Thymus (tissue), 11 donors: ENCODE results near the gene SREBF1. TPM values are rescaled to one million over a fixed set of nuclear protein-coding genes. Genes with fewer than 3 reads are reported as not detected.

Source experiments
- DNase-seq, 9 donors: peaks; one replicate each; pipeline ENCODE4 v3.0.0-alpha.2; 2013; ENCODE audit warnings: low spot score in 9 of 9, low read depth in 6 of 9, missing footprints in 1 of 9
- H3K27ac ChIP-seq, 2 donors: one replicate each; pipeline ENCODE4 v1.5.1; 2013; ENCODE audit warnings: control low read depth in 1 of 2, low read depth in 1 of 2, low read length in 1 of 2, mild to moderate bottlenecking in 1 of 2, moderate library complexity in 1 of 2
- H3K27me3 ChIP-seq, 2 donors: one replicate each; pipeline ENCODE4 v1.5.1; 2013; ENCODE audit warnings: low read length in 1 of 2; ENCODE audit not compliant: control insufficient read depth in 2 of 2, insufficient read depth in 1 of 2
- H3K36me3 ChIP-seq, 2 donors: one replicate each; pipeline ENCODE4 v1.5.1; 2013; ENCODE audit warnings: low read length in 1 of 2, mild to moderate bottlenecking in 1 of 2, moderate library complexity in 1 of 2; ENCODE audit not compliant: control insufficient read depth in 2 of 2, insufficient read depth in 2 of 2
- H3K4me1 ChIP-seq, 2 donors: one replicate each; pipeline ENCODE4 v1.5.1; 2013; ENCODE audit warnings: low read length in 2 of 2; ENCODE audit not compliant: control insufficient read depth in 2 of 2, insufficient read depth in 2 of 2
- H3K4me3 ChIP-seq, 2 donors: one replicate each; pipeline ENCODE4 v1.5.1; 2013; ENCODE audit warnings: low read length in 2 of 2, control low read depth in 1 of 2, mild to moderate bottlenecking in 1 of 2
- H3K9me3 ChIP-seq, 2 donors: one replicate each; pipeline ENCODE4 v1.5.1; 2013; ENCODE audit warnings: low read length in 1 of 2, mild to moderate bottlenecking in 1 of 2; ENCODE audit not compliant: control insufficient read depth in 2 of 2, insufficient read depth in 1 of 2
- WGBS: extraction: QIAGEN DNeasy Blood & Tissue Kit; methylation state at CpG from one replicate; pipeline ENCODE4 v1.1.7; 2013; 5-methylcytosine and 5-hydroxymethylcytosine counted together
- polyA plus RNA-seq: library from polyadenylated mRNA; stranded (reverse); fragments of 200-250 nt; gene quantifications from one replicate; pipeline ENCODE4 v1.2.3, GENCODE V29; 2013
- total RNA-seq: library from RNA; stranded (reverse); fragments of 120-200 nt; gene quantifications from one replicate; pipeline ENCODE4 v1.2.4, GENCODE V29; 2013
- donor health status: healthy.

Gene SREBF1
- total and polyA plus RNA-seq, 2 donors = 18.1 to 53.3 TPM

DNA sequence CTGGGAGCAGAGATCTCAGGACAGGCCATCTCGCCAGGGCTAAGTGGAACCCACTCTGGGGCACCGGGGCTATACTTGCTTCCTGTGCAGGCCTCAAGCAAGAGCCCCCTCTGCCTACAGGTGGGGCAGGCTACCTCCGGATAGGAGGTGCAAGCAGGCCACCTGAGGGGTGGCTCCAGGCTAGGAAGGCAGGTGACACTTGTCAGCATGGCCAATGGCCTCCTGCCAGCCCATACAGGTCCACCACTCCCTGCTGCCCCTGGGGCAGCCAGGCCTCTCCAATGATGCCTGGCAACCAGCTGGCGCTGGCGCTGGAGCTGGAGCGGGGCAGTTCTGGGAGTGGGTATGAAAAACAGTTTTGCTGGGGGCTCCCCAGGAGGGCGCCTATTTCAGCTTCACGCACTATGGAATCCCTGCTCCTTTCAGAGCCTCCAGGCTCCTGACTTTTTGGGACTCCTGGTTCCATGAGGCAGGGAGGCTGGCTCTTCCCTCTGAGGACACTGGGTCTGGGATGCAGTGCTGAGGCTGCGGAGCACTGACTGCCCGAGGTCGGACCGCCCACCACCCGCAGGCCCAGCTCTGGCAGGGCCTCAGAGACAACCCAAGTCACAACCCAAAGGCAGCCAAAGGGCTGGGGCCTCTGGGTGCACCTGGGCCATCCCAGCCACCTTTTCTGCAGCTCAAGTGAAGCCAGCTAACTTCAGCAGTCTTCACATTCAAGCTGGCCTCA is 8.4 kb upstream of the SREBF1 start:
- H3K9me3 ChIP-seq = peaks cover 0 to 4% of the 10 kb centered on the region in 2 donors
- H3K4me1 ChIP-seq = peaks cover 17 to 74% of the 10 kb centered on the region in 2 donors
- DNase-seq = no peak
- 94% methylated on average over 13 of the region's 13 CpGs for WGBS
- H3K27ac ChIP-seq = peak overlapping the region in 1 of 2 donors; percentile 43
- no peaks in the 10 kb centered on the region for H3K27me3 ChIP-seq
- peaks cover 0 to 4% of the 10 kb centered on the region in 2 donors for H3K36me3 ChIP-seq
- H3K4me3 ChIP-seq = no peak overlapping the region

DNA sequence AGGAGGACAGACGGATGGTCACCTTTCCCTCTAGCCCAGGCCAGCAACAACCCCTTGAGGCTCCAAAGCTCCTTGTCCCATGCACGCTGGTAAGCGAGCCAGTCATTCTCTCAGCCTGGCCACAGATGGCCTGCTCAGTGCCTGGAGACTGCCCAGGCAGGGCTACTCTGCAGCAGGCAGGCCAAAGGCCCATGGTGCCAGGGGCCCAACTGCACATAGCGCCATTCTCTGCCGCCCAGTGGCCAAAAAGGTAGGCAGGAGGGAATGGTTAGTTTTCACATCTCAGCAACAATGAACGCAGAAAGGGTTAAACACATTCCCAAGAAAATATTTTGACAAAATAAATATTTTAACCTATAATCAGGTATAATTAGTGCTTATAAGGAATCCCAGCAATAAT is 7.7 kb upstream of the SREBF1 start:
- Histone ChIP-seq H3K4me1 (peaks cover 15 to 72% of the 10 kb centered on the region in 2 donors), H3K27ac (no peak overlapping the region), H3K27me3 (no peaks in the 10 kb centered on the region), H3K4me3 (no peak overlapping the region), H3K36me3 (peaks cover 0 to 4% of the 10 kb centered on the region in 2 donors), H3K9me3 (no peaks in the 10 kb centered on the region)
- 97% methylated on average over 6 of the region's 6 CpGs for WGBS
- no peak for DNase-seq

- WGBS = 97% methylated on average over 7 of the region's 7 CpGs
These were observed 7.3 kb upstream of the SREBF1 start for GRCh38 chr17:17844079-17844478.

GRCh38 chr17:17843096-17843495 is 6.3 kb upstream of the SREBF1 start:
- Histone ChIP-seq H3K9me3 (no peaks in the 10 kb centered on the region), H3K36me3 (peaks cover 0 to 4% of the 10 kb centered on the region in 2 donors), H3K4me1 (peaks cover 13 to 72% of the 10 kb centered on the region in 2 donors), H3K27me3 (no peaks in the 10 kb centered on the region), H3K27ac (no peak overlapping the region), H3K4me3 (no peak overlapping the region)
- DNase-seq = no peak
- 96% methylated on average over 4 of the region's 4 CpGs for WGBS

More at GRCh38 chr17:17844079-17844478, 7.3 kb upstream of the SREBF1 start:
- H3K36me3 ChIP-seq = peaks cover 0 to 4% of the 10 kb centered on the region in 2 donors
- no peak overlapping the region for H3K27ac ChIP-seq
- no peaks in the 10 kb centered on the region for H3K27me3 ChIP-seq
- DNase-seq = no peak
- no peak overlapping the region for H3K4me3 ChIP-seq
- H3K4me1 ChIP-seq = peaks cover 15 to 72% of the 10 kb centered on the region in 2 donors
- no peaks in the 10 kb centered on the region for H3K9me3 ChIP-seq

DNA sequence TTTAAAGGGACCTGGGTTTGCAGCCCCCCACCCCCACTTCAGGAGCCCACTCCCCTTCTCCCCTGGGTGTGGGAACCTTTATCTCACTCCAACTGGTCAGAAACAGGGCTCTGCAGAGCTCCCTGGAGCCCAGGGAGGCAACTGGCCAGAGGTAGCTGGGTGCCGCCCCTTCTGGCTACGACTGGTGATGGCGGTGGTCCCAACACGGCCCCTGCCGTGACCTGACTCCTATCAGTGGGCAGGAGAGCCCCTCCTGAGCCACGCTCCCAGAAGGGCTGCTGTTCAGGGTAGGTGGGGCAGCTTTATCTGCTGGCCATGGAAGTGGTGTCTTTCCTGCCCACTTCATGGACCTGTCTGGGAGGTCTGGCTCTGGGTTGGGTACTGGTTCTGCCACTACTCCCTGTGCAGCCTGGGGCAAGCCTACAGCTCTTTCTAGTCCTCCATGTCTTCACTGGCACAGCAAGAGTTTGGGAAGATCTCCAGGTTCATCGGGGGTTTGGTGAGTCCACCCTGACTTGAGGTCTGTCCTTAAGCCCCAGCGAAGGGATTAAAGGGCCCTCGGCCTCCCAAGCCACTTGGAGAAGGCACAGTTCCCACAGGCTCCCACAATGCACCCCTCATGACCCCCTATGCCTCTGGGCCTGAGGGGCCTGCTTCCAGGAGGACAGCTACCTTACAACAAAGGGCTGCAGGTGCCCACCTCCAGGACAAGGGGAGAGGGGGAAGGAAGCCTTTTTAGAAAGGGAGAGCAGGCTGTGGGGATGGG is 5.5 kb upstream of the SREBF1 start:
- WGBS = 94% methylated on average over 9 of the region's 9 CpGs
- peaks cover 21 to 72% of the 10 kb centered on the region in 2 donors for H3K4me1 ChIP-seq
- H3K4me3 ChIP-seq = no peak overlapping the region
- no peaks in the 10 kb centered on the region for H3K9me3 ChIP-seq
- no peak for DNase-seq
- peak overlapping the region in 1 of 2 donors; percentile 11 for H3K27ac ChIP-seq
- H3K27me3 ChIP-seq = no peaks in the 10 kb centered on the region
- H3K36me3 ChIP-seq = peaks cover 0 to 4% of the 10 kb centered on the region in 2 donors

DNA sequence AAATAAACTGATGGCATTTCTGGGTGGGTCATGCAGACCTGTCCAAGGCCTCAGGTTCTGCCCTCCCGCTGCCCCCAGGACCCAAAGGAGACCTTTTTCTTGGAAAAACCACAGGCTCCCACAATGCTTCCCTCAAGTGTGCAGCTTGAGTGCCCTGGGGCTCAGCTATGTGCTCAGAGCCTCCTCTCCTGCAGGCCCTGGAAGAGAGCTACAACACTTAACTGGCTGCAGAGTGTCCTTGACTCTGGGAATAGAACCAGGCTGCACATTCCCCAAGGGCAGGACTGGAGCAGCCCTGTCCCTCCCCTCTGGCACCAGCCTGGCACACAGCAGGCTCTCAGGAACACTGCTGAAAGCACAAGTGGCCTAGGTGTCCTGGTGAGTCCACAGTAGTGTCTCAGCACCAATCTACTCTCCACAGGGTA is 4.8 kb upstream of the SREBF1 start:
- no peak for DNase-seq
- Histone ChIP-seq H3K27ac (peak overlapping the region in 1 of 2 donors; percentile 89), H3K9me3 (no peaks in the 10 kb centered on the region), H3K36me3 (peaks cover 0 to under 1% of the 10 kb centered on the region in 2 donors), H3K4me1 (peaks cover 22 to 71% of the 10 kb centered on the region in 2 donors), H3K4me3 (no peak overlapping the region), H3K27me3 (no peaks in the 10 kb centered on the region)
- 89% methylated on average over 1 of the region's 1 CpG for WGBS

DNA sequence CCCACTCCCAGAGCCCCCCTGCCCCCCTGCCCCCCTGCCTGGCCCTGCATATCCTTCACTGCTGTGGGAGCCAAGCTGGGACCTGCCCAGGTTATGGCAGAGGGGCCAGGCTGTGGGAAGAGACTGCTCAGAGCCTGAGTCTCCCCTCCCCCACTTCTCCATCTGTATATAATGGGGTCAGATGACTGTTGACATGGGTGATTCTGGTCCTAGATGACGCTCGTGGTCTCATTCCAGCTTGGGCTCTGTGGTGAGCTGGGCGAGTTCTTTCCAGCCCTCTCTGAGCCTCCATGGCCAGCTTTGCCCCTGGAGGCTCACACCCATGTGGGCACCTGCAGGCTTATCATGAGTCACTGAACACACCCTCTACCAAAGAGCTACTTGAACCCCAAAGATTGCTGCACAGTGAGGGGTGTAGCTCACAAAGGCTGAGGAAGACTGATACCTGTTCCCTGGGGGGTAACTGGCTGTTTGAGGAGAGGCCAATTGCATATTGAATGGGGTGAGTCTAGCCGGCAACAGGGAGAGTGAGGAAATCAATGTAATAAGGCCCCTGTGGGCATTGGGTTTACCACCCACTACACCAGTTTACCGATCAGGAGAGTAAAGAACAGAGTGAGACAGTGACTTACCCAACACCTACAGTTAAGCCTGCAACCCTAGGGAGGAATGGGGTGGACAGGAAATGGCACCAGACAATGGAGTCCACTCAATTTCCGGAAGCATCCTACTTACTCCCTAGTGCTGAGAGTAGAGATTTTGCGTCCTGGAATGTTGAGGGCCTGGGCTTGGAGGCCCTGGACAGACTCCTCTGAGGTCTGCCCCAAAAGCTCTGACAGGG is 4.2 kb upstream of the SREBF1 start:
- H3K4me1 ChIP-seq = peaks cover 22 to 66% of the 10 kb centered on the region in 2 donors
- H3K27me3 ChIP-seq = no peaks in the 10 kb centered on the region
- H3K36me3 ChIP-seq = no peaks in the 10 kb centered on the region
- DNase-seq = no peak
- 88% methylated on average over 7 of the region's 7 CpGs for WGBS
- no peaks in the 10 kb centered on the region for H3K9me3 ChIP-seq
- peak overlapping the region; percentile 47 to 89 for H3K27ac ChIP-seq
- peak overlapping the region in 1 of 2 donors; percentile 44 for H3K4me3 ChIP-seq

DNA sequence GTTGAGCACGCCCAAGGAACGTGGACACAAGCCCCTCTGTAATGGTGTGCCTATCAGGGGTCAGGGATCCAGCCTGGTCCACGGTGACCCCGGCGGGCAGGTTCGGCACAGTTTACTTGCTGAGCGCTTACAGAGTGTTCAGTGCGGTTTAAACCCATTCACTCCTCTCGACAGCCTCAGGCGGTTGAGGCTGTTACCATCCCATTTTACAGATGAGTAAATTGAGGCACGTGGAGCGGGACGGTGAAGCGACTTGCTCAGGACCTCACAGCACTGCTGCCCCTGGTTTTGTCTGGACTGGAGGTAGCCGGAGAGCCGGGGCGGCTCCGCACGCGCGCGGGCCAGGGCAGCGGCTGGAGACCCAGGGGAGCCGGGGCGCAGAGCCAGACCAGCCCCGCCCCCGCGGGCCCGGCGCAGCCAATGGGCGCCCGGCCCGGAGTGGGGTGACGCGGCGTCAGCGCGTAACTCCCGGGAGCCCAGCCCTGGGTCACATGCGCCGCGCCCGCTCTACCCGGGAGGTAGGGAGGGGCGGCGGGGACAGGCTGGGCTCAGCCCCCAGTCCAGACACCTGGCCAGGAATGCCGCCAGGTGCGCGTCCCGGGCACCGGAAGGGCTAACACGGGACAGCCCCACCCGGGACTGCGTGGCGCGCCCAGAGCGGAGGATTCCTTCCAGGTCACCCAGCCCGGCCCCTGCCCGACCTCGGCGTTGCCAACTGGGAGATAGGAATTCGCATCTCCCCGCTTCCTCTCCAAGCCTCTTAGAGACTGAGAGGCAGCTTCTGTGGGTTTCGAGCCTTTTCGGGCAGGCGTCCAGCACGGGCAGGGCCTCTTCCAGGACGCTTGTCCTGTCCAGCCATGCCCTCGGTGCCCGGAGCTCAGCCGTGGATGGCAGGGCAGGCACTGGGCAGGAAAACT is 3.3 kb upstream of the SREBF1 start:
- H3K4me1 ChIP-seq = peaks cover 29 to 66% of the 10 kb centered on the region in 2 donors
- WGBS = 9% methylated on average over 71 of the region's 71 CpGs
- H3K27ac ChIP-seq = peak overlapping the region; percentile 47 to 89
- H3K4me3 ChIP-seq = peak overlapping the region; percentile 43 to 44
- peaks cover 0 to 3% of the 10 kb centered on the region in 2 donors for H3K36me3 ChIP-seq
- DNase-seq = peak in 4 of 9 donors; percentile 65 to 83 (median 78)
- H3K27me3 ChIP-seq = no peaks in the 10 kb centered on the region
- no peaks in the 10 kb centered on the region for H3K9me3 ChIP-seq
